OCI-M2 (cell line): ENCODE results near the gene MXRA7.

ENCODE experiments used
- DNase-seq: peaks from one replicate; lab custom pipeline; 2025; ENCODE audit not compliant: unreplicated experiment; lab: John Stamatoyannopoulos, UW

Gene MXRA7

DNA sequence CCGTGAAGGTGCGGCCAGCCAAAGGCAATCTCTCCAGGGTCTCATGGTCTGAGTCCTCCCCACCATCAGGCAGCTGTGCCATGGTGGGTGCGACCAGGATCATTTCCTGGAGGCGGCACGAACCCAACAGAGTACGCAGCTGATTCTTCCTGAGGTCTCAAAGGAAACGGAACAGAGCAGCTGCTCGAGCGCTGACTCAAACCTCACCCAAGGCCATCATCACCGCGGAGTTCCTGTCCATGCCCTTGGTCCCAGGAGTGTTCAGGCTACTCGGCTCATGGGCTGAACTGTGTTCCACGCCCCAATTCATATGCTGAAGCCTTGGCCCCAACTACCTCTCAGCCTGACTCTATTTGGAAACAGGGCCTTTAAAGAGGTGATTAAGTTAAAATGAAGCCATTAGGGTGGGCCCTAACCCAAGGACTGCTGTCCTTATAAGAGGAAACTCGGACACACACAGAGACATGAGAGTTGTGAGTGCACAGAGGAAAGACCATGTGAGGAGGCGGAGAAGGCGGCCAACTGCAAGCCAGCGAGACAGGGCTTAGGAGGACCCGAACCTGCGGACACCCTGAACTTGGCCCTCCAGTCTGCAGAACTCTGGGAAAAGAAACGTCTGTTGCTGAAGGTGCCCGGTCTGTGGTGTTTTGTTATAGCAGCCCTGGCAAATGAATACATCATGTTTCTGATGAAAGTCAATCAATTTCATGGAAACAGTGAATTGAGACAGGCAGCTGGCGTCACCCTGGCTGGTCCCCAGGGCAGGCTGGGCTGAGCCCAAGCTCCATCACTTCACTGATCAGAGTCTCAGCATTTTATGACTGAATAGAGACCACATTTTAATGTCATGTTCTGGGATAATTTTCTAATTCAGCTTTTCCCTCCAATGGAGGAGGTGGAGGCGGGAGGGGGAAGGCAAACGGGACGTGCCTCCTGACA is 13.7 kb downstream of the MXRA7 start:
- DNase-seq = no peak

DNA sequence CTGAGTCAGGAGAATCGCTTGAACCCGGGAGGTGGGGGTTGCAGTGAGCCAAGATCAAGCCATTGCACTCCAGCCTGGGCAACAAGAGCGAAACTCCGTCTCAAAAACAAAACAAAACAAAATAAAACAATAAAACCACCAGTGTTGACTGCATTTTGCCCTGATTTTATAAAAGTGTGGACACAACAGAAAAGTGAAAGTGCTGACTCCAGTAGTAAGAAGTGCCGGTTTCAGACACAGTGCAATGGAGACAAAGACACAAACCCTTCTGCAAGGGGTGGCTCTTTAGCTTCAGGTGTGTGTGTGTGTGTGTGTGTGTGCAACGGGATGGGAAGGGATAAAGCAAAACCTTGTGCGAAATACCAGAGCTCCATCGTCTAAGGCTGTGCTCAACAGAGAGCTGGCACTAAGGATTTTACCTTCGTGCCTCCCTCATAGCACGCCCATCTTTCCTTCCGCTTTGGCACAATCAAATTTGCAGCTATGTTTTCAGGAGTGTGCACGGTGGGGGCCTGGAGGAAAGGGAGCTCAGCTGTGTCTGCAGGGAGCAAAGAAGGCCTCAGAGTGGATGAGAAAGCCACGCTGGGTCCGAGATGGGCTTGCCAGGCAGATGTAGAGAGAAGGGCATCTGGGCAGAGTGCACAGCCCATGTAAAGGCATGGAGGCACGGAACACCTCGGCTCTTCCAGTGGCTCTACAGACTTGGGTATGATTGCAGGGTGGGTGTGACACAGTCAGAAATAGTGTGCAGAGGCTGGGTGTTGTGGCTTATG is 15.5 kb downstream of the MXRA7 start:
- no peak for DNase-seq

DNA sequence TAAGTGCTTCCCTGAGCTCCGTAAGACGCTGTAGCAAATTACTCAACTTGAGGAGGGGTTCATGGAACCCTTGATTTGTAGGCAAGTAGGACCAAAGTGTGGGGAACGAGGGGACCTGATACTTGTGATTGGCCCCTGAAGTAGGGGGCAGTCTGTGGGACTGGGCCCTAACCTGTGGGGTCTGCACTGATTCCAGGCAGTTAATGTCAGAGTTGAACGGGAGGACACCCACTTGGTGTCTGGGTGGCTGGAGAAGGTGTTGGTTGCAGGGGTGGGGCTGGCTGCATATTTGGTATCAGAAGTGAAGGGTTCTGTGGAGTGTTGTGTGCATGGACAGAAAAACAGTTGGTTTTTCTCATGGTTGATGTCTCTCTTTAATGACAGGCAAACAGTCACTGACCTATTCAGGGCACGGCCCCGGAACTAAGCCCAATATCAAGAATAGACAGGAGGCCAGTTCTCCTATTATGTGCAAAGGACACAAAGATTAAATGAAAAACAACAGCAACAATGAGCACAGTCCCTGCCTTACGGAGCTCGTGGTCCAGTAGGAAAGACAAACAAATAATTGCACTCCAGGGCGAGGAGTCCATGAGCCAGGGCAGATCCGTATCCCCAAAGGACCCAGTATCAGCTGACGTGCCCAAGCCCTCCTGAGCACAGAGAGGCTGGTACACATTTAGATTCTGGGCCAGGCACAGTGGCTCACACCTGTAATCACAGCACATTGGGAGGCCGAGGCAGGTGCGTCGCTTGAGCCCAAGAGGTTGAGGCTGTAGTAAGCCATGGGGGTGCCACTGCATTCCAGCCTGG is 19.2 kb downstream of the MXRA7 start:
- DNase-seq = no peak

DNA sequence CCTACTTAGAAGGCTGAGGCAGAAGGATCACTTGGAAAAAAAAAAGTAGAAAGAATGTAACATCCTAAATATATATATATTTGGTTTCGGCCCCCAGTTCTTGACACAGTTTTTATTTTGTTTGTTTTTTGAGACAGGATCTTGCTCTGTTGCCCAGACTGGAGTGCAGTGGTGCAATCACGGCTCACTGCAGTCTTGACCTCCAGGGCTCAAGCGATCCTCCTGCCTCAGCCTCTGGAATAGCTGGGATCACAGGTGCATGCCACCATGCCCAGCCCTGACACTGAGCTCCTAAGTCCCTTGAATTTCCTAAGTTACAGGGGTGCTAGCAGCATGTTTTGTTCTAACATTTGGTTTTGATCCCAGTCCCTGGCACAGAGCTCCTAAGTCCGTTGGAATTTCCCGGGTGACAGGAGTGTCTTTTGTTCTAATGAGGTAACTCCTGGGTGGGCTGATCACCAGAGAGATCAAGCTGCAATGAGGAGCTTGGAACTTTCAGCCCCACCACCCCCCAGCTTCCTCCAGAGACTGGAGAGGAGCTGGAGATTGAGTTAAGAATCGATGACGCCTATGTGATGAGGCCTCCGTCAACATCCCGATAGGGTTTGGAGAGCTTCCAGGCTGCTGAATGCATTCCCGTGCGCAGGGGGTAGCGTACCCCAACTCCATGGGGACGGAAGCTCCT is 20.0 kb downstream of the MXRA7 start:
- DNase-seq = no peak

DNA sequence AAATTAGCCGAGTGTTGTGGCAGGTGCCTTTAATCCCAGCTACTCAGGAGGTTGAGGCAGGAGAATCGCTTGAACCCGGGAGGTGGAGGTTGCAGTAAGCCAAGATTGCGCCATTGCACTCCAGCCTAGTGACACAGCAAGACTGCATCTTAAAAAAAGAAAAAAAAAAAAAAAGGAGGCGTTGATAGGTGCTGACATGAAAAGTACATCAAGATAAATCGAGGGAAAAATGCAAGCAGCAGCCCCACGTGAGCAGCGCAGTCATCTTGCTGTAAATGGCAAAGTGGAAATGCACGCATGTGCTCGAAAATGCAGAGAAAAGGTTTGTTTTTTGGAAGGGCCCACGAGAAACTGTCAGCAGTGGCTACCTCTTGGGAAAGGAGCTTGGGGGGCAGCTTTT is 20.9 kb downstream of the MXRA7 start:
- no peak for DNase-seq

DNA sequence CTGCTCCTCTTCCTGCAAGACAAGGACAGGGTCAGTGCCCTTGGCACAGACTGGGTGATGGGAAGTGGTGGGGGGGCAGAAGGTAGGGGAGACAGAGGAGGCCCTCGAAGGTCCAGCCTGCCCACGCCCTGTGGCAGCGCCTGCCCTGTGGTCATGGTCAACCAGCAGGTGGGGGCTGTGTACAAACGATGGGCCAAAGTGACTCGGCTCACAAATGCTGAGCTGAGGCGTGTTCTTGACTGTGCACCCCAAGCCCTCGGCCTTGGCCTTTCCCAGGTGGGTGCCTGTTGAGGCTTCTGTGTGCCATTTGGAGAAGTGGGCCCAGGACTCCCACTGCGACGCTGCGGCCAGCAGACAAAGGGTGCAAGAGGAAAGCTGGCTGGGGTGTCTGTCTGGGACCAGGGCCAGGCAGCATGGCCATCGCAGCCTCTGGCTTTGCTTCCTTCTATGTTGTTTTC is 22.6 kb downstream of the MXRA7 start:
- DNase-seq = no peak

DNA sequence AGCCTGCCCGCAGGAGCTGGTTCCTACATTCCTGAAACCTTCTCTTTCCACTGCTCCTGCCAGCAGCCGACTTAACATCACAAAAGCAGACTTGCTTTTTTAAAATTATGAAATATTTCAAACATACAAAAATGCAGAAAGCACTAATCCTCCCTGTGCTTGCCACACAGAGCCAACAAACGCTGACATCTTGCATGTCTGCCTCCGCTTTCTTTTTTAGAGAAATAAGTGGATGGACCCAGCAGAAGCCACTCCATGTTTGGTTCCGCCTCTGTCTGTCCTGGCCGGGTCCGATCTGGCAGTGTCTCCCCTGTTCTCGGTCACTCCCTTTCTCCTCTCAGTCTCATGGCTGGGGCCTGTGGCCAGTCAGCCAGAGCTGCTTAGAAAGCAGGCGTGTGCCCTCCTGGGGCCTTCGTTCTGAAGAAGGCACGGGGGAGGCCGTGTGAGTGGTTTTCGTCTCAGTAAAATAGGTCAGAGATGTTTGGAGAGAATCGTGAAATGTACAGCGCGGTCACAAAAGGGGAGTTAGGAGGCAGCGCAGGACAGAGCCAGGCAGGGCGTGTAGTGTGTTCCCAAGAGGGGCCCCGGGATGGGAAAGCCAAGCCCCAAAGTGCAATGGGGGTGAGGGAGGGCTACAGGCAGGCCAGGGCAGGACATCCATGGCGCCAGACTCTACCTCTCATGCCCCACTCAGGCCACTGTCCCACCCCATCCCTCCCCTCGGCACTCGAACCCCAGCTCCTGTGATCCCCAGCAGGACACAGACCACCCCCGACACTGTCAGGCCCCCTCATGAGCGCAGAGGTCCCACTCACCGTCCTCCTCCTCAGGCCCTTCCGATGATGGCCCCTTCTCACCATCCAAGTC is 23.2 kb downstream of the MXRA7 start:
- no peak for DNase-seq

DNA sequence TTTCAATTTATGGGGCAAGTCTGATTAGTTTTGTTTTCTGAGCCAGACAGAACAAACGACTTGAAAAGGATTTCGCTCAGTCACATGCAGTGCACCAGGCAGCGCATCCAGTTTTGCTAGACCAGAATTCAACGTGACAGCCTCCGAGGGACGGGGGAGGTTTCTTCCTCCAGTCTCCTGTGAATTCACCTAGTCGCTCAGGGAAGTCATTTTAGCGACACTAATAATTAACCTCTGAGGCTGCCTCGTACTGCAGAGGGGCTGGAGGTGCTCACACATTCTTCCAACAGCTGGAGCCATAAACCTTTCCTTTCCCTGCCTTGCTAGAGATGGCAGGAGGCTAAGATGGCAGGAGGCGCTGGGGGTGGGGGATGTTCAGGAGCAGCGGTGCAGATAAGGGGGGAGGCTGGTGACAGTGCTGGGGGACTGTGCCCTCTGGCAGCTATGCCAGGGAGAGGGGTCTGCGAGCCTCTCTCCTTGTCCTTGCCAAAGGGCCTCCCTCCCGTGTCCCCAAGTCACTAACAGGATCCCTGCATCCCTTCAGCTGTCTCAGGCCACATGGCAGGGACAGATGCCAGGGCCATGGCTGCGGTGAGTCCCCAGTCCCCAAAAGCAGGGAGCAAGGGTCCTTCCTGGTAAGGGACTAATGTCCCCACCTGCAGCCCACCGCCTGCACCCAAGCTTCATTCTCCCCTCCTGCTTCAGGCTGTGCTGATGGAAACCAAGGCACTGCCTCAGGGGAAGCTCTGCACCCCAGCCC is 24.0 kb downstream of the MXRA7 start:
- DNase-seq = no peak

DNA sequence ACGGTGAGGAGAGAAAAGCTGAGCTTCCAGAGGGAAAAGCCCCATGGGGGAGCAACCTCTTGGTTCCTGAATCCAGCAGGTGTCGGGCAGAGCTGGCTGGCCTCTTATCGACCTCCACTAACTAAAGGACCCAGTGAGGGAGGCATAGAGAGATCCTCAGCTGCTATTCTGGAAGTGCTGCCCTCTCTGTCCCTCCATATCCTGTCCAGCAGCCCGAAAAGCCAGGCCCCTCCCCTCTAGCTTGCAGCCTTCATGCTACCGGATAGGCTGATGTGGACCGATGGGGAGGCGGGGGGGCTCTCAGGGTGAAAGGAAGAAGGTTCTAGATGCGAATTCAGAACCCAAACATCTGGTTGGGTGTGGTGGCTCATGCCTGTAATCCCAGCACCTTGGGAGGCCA is 24.9 kb downstream of the MXRA7 start:
- DNase-seq = no peak

DNA sequence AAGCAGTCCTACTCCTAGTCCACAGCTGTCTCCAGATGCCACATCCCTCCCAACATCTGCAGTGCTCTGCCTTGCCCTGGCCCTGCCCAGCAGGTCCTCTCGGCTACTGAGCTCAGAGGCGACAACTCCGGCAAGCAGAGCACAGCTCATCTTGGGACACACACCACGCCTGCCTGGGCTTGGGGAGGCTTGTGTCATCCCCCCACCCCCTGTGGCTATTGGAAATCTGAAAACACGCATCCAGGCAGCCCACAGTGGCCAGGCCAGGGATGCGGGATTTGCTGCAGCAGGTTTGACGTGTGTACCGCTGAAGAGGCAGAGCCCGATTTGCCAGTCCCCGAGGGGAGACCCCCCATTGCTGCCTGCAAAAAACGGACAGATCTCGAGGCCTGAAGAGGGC is 25.4 kb downstream of the MXRA7 start:
- DNase-seq = no peak

DNA sequence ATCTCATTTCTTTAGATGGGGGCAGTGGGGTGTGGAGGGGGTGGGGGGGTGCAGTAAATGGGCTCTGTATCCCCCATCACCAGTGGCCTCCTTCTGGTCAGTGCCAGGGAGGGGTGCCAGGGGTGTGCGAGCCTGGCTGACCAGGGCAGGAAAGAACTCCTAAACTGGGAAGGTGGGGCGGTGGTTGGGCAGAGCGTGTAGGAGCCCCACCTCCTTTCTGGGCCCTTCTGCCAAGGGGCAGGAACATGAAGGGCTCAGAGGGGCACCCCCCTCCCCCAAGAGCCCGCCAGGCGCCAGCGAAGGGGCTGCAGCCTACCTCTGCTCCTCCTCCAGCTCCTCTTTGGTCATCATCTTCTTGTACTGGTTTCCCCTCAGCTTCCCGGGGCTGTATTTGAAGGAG is 26.0 kb downstream of the MXRA7 start:
- DNase-seq = no peak

DNA sequence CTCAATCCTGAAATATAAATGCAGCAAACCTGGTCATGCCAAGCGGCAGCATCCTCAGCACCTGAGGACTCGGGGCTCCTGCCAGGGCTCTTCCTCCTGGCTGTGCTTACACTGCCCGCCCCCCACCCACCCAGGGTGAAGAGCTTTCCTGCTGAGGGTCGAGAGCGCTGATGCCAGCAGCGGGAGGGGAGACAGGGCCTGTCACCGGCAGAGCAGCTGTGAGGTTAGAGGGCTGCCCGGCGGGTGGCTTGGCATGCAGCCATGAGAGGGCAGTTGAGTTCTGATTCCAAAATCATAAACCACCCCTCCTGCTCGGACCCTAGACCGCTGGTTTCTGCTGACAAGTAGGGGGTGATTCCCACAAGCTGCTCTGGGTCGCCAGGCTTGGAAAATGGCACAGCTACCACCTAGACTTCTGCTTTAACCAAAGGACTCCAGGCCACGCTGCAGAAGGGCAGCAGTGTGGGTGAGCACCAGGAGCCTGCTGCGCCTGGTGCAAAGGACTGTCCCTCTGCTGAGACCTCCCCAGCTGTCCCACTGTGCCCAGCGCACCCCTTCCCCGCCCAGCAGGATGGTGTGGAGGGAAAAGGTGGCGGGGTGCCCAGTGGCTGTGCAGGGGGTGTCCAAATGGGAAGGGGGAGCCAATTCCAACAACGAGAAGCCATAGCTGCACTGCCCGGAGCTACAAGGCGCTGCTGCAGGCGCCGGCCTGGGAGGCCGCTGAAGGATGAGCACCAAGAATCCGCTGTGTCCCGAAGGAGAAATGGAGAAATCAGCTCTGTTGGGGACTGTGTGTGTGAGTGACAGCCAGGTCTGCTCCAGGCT is 26.6 kb downstream of the MXRA7 start:
- no peak for DNase-seq

DNA sequence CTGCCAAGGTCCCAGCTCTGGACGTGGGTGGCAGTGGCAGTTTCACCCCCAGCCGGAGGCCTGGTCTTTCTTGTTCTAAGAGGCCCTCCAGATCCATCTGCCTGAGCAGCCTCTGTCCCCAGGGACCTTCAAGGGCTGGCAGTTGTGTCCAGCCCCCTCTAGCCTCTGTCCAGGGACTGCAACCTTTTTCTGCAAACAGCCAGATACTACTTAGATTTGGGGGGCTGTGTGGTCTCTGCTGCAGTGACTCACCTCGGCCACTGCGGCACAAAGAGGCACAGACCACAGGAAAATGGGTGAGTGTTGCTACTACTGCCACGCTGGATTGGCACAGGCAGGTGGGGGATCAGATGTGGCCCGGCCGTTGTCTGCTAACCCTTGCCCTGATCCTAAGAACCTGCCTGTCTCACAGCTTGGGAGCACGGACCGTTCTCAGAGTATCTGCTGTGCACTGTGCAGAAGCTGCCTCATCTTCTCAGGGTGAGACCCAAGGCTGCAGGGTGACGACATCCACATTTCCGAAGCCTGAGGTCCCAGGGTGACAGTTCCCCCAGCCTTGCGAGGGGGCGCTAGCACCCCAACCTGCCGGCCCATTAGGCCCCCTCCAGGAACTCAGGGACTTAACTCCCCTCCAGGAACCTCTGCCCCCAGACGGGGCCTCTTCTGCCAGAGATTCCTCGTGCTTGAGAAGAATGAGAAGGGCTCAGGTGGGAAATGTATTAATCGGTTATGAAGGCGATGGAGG is 27.6 kb downstream of the MXRA7 start:
- DNase-seq = no peak

DNA sequence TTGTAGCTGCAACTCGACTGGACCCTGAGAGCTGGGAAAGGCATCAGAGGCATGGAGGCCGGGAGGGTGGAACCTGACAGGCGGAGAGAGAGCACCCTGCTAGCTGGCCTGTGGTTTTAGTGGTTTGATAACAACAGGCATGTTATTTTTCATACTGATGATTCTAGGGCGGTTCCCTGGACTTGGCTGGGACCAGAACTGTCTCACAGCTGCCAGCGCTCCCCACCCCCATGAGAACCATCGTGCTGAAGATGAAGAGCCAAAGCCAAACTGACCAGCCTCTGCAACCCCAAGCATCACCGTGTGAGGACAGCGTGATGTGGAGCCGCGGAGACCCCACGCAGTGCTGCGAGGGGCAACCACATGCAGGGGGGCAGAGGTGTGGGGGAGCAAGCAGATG is 28.5 kb downstream of the MXRA7 start:
- no peak for DNase-seq

DNA sequence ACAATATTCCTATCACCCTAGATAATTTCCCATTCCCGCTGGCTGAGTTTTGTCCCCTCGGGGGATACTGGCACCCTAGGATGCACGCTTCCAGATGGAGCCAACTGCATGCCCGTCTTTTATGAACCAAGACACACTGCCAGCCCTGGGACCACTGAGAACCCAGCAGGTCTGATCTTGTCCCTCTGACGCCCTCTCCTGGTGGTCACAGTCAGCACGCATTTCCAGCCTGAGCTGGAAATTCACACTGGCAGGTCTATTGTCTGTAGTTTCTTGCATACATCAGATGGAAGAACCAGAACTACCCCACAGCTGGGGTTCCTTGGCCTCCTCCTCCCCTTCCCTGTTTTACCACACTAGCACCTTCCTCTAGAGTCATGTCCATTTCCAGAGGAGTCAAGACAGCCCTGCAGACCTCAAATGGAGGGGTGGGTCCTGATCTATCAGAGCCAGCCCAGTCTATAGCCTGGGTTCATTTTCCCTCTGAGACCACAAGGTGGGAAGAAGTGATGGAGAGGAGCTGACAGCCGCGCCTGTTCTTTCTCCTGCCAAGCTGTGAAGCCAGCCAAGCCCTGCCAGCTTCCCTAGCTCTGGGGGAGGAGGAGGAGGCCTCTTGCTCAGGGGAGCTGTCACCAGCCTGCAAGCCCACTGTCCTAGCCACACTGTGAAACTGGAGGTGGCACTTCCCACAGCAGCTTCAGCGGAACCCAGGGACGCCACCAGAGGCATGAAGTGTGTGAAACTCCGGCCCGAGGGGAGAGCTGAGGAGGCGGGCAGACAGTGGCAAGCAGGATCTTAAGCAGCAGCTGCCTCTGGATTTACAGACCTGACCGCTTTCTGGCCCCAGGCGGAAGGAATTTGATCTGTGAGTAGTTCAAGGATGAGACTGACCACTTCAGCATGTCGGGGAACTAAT is 29.3 kb downstream of the MXRA7 start:
- DNase-seq = peak; percentile 55

DNA sequence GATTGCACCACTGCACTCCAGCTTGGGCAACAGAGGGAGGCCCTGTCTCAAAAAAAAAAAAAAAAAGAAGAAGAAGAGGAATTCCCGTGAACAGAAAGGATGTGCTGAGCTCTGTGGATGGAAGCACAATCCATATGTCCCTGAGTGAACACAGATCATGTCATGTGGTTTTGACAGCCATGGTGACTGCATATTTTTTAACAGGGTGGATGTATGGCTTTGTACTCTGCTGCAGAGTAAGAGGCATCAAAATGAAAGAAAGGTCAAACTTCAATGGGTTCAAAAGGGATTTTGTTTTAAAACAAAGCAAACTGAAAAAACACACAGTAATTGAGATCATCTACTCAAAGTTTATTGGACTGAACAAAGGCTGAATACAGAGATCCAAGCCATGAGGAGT is 31.5 kb downstream of the MXRA7 start:
- DNase-seq = no peak
